OCI-LY3 (cell line): Measurements from ENCODE around the gene M1AP.
A peak's percentile ranks its signal among the peaks of the same experiment; 100 is the strongest.

ENCODE experiments used
- H2AFZ ChIP-seq: fragments of 200-600, 300-600 bp; shearing (Covaris generic); 2 replicates; pipeline ENCODE4 v1.6.0; 2014; ENCODE audit warnings: antibody characterized with exemption, low read depth, low read length
- H3K27ac ChIP-seq: fragments of 200-600, 300-600 bp; sonication (generic); 2 replicates; pipeline ENCODE4 v1.5.1; 2014; ENCODE audit warnings: mild to moderate bottlenecking, low read length, moderate library complexity, mixed read lengths
- H3K27me3 ChIP-seq: fragments of 200-600, 300-600 bp; sonication (generic); 2 replicates; pipeline ENCODE4 v1.6.1; 2014; ENCODE audit warnings: low read depth, low read length, mixed read lengths
- H3K36me3 ChIP-seq: fragments of 200-600, 300-600 bp; sonication (generic); replicated peaks from 2 replicates; pipeline ENCODE3; 2014; ENCODE audit warnings: low read depth, low read length, mixed read lengths
- H3K4me1 ChIP-seq: fragments of 300-600, 200-600 bp; sonication (generic); 2 replicates; pipeline ENCODE4 v1.6.1; 2014; ENCODE audit warnings: low read length, mixed read lengths
- H3K4me2 ChIP-seq: fragments of 200-600, 300-600 bp; sonication (generic); 2 replicates; pipeline ENCODE4 v1.6.1; 2014; ENCODE audit warnings: low read length, mixed read lengths
- H3K4me3 ChIP-seq: fragments of 300-600, 200-600 bp; sonication (generic); 2 replicates; pipeline ENCODE4 v1.5.1; 2014; ENCODE audit warnings: antibody characterized with exemption, mild to moderate bottlenecking, low read length, moderate library complexity
- H3K79me2 ChIP-seq: fragments of 300-600, 200-600 bp; shearing (Covaris generic); 2 replicates; pipeline ENCODE4 v1.6.1; 2014; ENCODE audit warnings: mild to moderate bottlenecking, low read length, mixed read lengths
- H3K9ac ChIP-seq: fragments of 300-600, 200-600 bp; shearing (Covaris generic); 2 replicates; pipeline ENCODE4 v1.6.0; 2014; ENCODE audit warnings: mild to moderate bottlenecking, low read length, moderate library complexity
- H3K9me3 ChIP-seq: fragments of 200-600, 300-600 bp; shearing (Covaris generic); 2 replicates; pipeline ENCODE4 v1.6.1; 2014; ENCODE audit warnings: low read length, mixed read lengths; ENCODE audit not compliant: insufficient read depth
- H4K20me1 ChIP-seq: fragments of 200-600, 300-600 bp; sonication (generic); 2 replicates; pipeline ENCODE4 v1.6.1; 2016; ENCODE audit warnings: low read length, mixed read lengths; ENCODE audit not compliant: insufficient read depth
- EZH2phosphoT487 ChIP-seq: fragments of 200-600 bp; shearing (Covaris generic); IDR thresholded peaks from 2 replicates; pipeline ENCODE4 v1.6.1; 2018; ENCODE audit warnings: antibody characterized with exemption, mixed run types, low read depth
- TF ChIP-seq, protein P1 (sequence below): fragments of 200-600, 300-600 bp; sonication (generic); IDR thresholded peaks from 2 replicates; pipeline ENCODE4 v1.5.1; 2014; ENCODE audit warnings: antibody characterized with exemption, low read length, low read depth

Gene M1AP

DNA sequence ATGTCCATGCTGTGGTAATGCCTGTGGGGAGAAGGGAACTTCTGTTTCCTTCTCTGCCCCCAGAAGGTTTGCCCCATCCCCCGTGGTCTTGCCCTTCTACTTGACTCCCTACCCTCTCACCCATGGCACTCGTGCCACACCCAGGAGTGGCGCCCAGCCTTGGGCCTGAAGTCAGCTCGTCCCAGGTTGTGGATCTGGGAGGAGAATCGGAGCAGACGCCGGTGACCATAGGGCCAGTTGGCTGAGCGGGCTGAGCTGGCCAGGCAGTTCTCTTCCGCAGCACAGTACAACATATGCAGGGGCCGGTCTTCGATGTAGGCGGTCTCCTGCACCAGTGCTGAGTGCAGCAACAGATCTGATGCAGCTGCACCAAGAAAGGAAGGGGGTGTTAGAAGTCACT is 113.7 kb downstream of the M1AP start:
- Histone ChIP-seq H3K4me3 (no peak overlapping the region), H3K27ac (no peak overlapping the region), H3K9ac (no peak overlapping the region), H3K9me3 (no peaks in the 10 kb centered on the region), H3K4me1 (peaks cover 25% of the 10 kb centered on the region), H3K36me3 (peaks cover 16% of the 10 kb centered on the region), H3K79me2 (peaks cover 21% of the 10 kb centered on the region), H3K4me2 (no peak overlapping the region), H3K27me3 (peaks cover 6% of the 10 kb centered on the region; the same call in 1 of the 2 replicates), H2AFZ (no peak overlapping the region), H4K20me1 (no peaks in the 10 kb centered on the region)
- TF ChIP-seq, protein P1, sequence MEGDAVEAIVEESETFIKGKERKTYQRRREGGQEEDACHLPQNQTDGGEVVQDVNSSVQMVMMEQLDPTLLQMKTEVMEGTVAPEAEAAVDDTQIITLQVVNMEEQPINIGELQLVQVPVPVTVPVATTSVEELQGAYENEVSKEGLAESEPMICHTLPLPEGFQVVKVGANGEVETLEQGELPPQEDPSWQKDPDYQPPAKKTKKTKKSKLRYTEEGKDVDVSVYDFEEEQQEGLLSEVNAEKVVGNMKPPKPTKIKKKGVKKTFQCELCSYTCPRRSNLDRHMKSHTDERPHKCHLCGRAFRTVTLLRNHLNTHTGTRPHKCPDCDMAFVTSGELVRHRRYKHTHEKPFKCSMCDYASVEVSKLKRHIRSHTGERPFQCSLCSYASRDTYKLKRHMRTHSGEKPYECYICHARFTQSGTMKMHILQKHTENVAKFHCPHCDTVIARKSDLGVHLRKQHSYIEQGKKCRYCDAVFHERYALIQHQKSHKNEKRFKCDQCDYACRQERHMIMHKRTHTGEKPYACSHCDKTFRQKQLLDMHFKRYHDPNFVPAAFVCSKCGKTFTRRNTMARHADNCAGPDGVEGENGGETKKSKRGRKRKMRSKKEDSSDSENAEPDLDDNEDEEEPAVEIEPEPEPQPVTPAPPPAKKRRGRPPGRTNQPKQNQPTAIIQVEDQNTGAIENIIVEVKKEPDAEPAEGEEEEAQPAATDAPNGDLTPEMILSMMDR, result no peak
- TF ChIP-seq EZH2phosphoT487, result no peak

DNA sequence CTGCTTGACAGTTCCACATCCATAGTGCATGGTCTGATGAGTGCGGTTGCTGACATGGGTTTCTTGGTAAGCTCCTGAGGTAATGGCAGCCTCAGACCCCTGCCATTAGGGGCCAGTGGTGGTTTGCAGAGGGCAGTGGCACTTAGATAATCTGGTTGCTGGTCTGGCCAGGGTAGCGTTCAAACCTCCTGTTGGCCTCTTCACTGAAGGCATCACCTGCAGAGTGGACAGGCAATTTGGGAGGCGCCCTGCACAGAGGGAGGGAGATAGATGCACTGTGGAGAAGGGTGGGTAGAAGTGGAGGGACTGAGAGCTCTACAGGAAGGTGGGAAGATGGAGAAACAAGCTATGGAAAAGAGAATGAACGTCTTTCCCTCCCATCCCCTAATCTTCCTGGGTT is 114.7 kb downstream of the M1AP start:
- Histone ChIP-seq H3K27me3 (peaks cover 6% of the 10 kb centered on the region; the same call in 1 of the 2 replicates), H3K27ac (no peak overlapping the region), H3K4me1 (peaks cover 17% of the 10 kb centered on the region), H3K9ac (no peak overlapping the region), H3K9me3 (no peaks in the 10 kb centered on the region), H3K79me2 (peaks cover 31% of the 10 kb centered on the region), H3K36me3 (peaks cover 22% of the 10 kb centered on the region), H3K4me2 (no peak overlapping the region), H4K20me1 (no peaks in the 10 kb centered on the region; the same call in 1 of the 2 replicates), H2AFZ (no peak overlapping the region), H3K4me3 (no peak overlapping the region)
- no peak for TF ChIP-seq EZH2phosphoT487
- TF ChIP-seq, protein P1, result no peak

DNA sequence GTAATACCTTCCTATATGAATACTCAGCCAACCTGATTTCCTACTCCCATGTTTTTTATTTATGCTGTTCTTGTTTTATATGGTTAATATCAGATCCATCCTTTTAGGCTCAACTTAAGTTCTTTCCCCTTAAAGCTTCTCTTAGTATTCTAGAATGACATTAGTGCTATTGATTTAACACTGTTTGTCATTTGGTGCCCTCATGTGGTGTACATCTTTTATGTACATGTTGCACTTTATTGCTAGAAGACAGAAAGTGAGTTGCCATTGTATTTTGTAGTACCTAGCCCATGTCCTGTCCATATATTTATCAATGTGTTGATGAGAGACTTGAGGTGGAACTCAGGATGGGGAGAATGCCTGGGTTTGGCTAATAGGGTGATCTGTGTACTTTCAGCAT is 115.9 kb downstream of the M1AP start:
- H3K9ac ChIP-seq, result no peak overlapping the region
- H3K9me3 ChIP-seq, result no peaks in the 10 kb centered on the region
- no peak overlapping the region for H3K4me3 ChIP-seq
- TF ChIP-seq, protein P1, result peak; percentile 66
- no peak for TF ChIP-seq EZH2phosphoT487
- no peaks in the 10 kb centered on the region for H3K27me3 ChIP-seq
- no peak overlapping the region for H3K4me2 ChIP-seq
- H3K27ac ChIP-seq, result no peak overlapping the region
- peaks cover 43% of the 10 kb centered on the region for H3K79me2 ChIP-seq
- peaks cover 28% of the 10 kb centered on the region for H3K4me1 ChIP-seq
- H4K20me1 ChIP-seq, result no peaks in the 10 kb centered on the region; the same call in 1 of the 2 replicates
- peaks cover 34% of the 10 kb centered on the region for H3K36me3 ChIP-seq
- no peak overlapping the region for H2AFZ ChIP-seq

DNA sequence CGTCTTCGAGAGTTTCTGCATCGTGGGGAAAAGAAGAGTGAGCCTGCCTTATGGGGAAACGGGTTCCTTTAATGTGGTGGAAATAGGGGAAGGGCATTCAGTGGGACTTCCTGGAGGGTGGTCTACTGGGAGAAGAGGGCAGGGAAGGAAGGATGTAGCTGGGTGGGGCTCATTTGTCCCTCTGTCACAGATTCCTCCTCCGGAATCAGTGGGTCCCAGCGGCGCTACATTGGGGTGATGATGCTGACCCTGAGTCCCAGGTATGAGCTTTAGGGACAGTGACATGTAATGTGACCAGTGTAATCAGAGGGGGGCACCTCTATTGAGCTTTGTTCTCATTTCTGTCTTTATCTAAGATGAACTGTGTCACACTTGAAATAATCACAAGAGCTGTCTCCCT is 116.5 kb downstream of the M1AP start:
- no peaks in the 10 kb centered on the region; the same call in 1 of the 2 replicates for H4K20me1 ChIP-seq
- no peak overlapping the region for H3K9ac ChIP-seq
- no peak overlapping the region for H3K4me3 ChIP-seq
- no peak overlapping the region for H2AFZ ChIP-seq
- TF ChIP-seq, protein P1, result no peak
- TF ChIP-seq EZH2phosphoT487, result no peak
- H3K4me1 ChIP-seq, result peaks cover 33% of the 10 kb centered on the region
- peaks cover 40% of the 10 kb centered on the region for H3K36me3 ChIP-seq
- no peak overlapping the region for H3K4me2 ChIP-seq
- no peak overlapping the region for H3K27ac ChIP-seq
- H3K27me3 ChIP-seq, result no peaks in the 10 kb centered on the region
- peaks cover 48% of the 10 kb centered on the region for H3K79me2 ChIP-seq
- H3K9me3 ChIP-seq, result no peaks in the 10 kb centered on the region
